ENCODE measurements around the gene NME3. TPM values are rescaled to one million over a fixed set of nuclear protein-coding genes. Genes with fewer than 3 reads are reported as not detected.
A peak's percentile ranks its signal among the peaks of the same experiment; 100 is the strongest.

The NME3 gene
- total and polyA plus RNA-seq, 2 of the 4 experiments (the other 2 are of a cell fraction): 12.7 to 41.2 TPM

- peak overlapping the region; percentile 55 for H2AK9ac ChIP-seq (replicated peaks; ENCODE audit: low read depth, low read length, poor library complexity)
- WGBS, 2 experiments (ENCODE audit: extremely low coverage in 2 of 2, insufficient read length in 1 of 2): 100% methylated on average over 3 of the region's 14 CpGs; no CpG with 5 or more reads in 1 of the 2 experiments
- intact Hi-C loops (cut with micrococcal nuclease) (no loop called here), dilution Hi-C loops (cut with HindIII; ENCODE audit: low sequenced_read_pairs, unreplicated experiment) (no loop called here), in situ Hi-C loops (cut with MboI; ENCODE audit: low sequenced_read_pairs) (no loop called here)
- H3K9me1 ChIP-seq (ENCODE audit: insufficient read depth, low read length): peaks cover 6% of the 10 kb centered on the region; the same call in 1 of the 2 replicates
- no peak overlapping the region for H4K8ac ChIP-seq (ENCODE audit: low read depth in 2 of 2, low read length in 2 of 2)
- ATAC-seq (ENCODE audit: low read depth) (no peak), DNase-seq (no peak)
- TF ChIP-seq RFX5 (IDR thresholded peaks at IDR 0.05; ENCODE audit: low read depth, low read length) (no peak), SMC3 (IDR thresholded peaks at IDR 0.05; ENCODE audit: low read depth, low read length) (no peak), CEBPB (IDR thresholded peaks at IDR 0.05; ENCODE audit: low read depth, low read length) (no peak)
- ChIA-PET CTCF (no interaction called here), POLR2A (ENCODE audit: unreplicated experiment) (no interaction called here)
- no peak overlapping the region for H2AK5ac ChIP-seq (ENCODE audit: low read depth, low read length)
- H3K4me2 ChIP-seq (ENCODE audit: low read depth, low read length): no peak overlapping the region
- no peak overlapping the region for H4K91ac ChIP-seq (ENCODE audit: insufficient read depth, low read depth, low read length)
- no peak overlapping the region for H2BK20ac ChIP-seq (ENCODE audit: low read depth, low read length)
- H4K20me1 ChIP-seq (ENCODE audit: insufficient read depth, low read length): peaks cover 4% of the 10 kb centered on the region; the same call in 1 of the 2 replicates
- H3K36me3 ChIP-seq (ENCODE audit: control insufficient read depth, insufficient read depth, low read length): peaks cover 59% of the 10 kb centered on the region
- H3K56ac ChIP-seq (ENCODE audit: extremely low read depth, insufficient read depth, low read length): no peak overlapping the region
- no peaks in the 10 kb centered on the region for H3K4me1 ChIP-seq (ENCODE audit: control insufficient read depth, insufficient read depth, low read length)
- no peak overlapping the region for H2BK5ac ChIP-seq (ENCODE audit: low read depth, low read length, poor library complexity, severe bottlenecking)
- no peak overlapping the region for H2BK120ac ChIP-seq (ENCODE audit: low read depth, low read length)
- no peak overlapping the region for H4K5ac ChIP-seq (ENCODE audit: low read depth, low read length)
- peaks cover 12 to 30% of the 10 kb centered on the region in 2 experiments; a peak in 2 of 4 replicates for H3K79me1 ChIP-seq (ENCODE audit: low read depth in 1 of 2, low read length in 2 of 2)
- no peak overlapping the region for H3K18ac ChIP-seq (ENCODE audit: low read depth, low read length)
- no peak overlapping the region for H3K9ac ChIP-seq (ENCODE audit: low read depth, low read length)
- no peak overlapping the region for H2BK15ac ChIP-seq (ENCODE audit: low read depth, low read length)
- no peak overlapping the region for H3K14ac ChIP-seq (replicated peaks; ENCODE audit: low read depth, low read length)
- no peak overlapping the region for H3K27ac ChIP-seq (ENCODE audit: insufficient read depth, low read length)
- no TSS peak for BruUV-seq (replicated peaks)
- no peak overlapping the region for H3K4me3 ChIP-seq (ENCODE audit: insufficient read depth, low read depth, low read length)
- no peaks in the 10 kb centered on the region for H3K9me3 ChIP-seq (ENCODE audit: control insufficient read depth, insufficient read depth, low read length)
- no peak overlapping the region for H3K4ac ChIP-seq (ENCODE audit: low read depth, low read length)
- H2AFZ ChIP-seq (replicated peaks; ENCODE audit: low read length, poor library complexity): no peak overlapping the region
- no peak overlapping the region for H3K23ac ChIP-seq (ENCODE audit: low read depth, low read length)
- no peaks in the 10 kb centered on the region for H3K27me3 ChIP-seq (ENCODE audit: control insufficient read depth, insufficient read depth, low read length)
Observed at GRCh38 chr16:1752853-1753252, 18.5 kb downstream of the NME3 start.
